K562 (cell line): ENCODE data around the gene PTCH2. TPM values are rescaled to one million over a fixed set of nuclear protein-coding genes. Genes with fewer than 3 reads are reported as not detected.

Experiments
- EZH2 ChIP-seq: IDR thresholded peaks from 2 replicates; pipeline ENCODE4 v1.6.1; 2012; ENCODE audit warnings: low read depth, mild to moderate bottlenecking, inconsistent platforms, low read length, borderline replicate concordance
- FOSL1 ChIP-seq: fragments of 200-800 bp; sonication (Bioruptor generic); conservative IDR thresholded peaks from 2 replicates; pipeline ENCODE4 v1.6.1; 2016; ENCODE audit warnings: missing genetic modification characterization, missing compliant biosample characterization
- GABPA ChIP-seq: fragments of 200-800 bp; sonication (Bioruptor generic); conservative IDR thresholded peaks from 2 replicates; pipeline ENCODE4 v1.6.1; 2016; ENCODE audit warnings: low read depth, missing genetic modification characterization, missing compliant biosample characterization
- MCM7 ChIP-seq, 2 experiments: fragments of 450-650 bp; IDR thresholded peaks; 2 replicates each; pipeline ENCODE4 v1.6.1; 2016 to 2018
- MTA2 ChIP-seq: fragments of 450-650 bp; IDR thresholded peaks from 2 replicates; pipeline ENCODE4 v1.6.1; 2016; ENCODE audit warnings: low read depth
- RHOXF2B ChIP-seq: fragments of 250-450 bp; sonication (Bioruptor Pico); conservative IDR thresholded peaks from 2 replicates; pipeline ENCODE4 v1.5.1; 2021
- ZKSCAN8 ChIP-seq: fragments of 200-800 bp; sonication (Bioruptor generic); IDR thresholded peaks from 2 replicates; pipeline ENCODE4 v1.6.1; 2016; ENCODE audit warnings: missing genetic modification characterization, missing compliant biosample characterization
- ZNF197 ChIP-seq: fragments of 200-800 bp; sonication (Bioruptor generic); IDR thresholded peaks from 2 replicates; pipeline ENCODE4 v1.6.1; 2016; ENCODE audit warnings: low read depth, missing genetic modification characterization, missing compliant biosample characterization
- ZNF75A ChIP-seq: fragments of 450-650 bp; formaldehyde crosslinking; IDR thresholded peaks from 2 replicates; pipeline ENCODE4 v1.4.0; 2020; ENCODE audit warnings: mild to moderate bottlenecking
- ZSCAN32 ChIP-seq: fragments of 450-650 bp; formaldehyde crosslinking; IDR thresholded peaks from 2 replicates; pipeline ENCODE4 v1.4.0; 2020; ENCODE audit warnings: mild to moderate bottlenecking, moderate library complexity
- polyA plus RNA-seq, 8 experiments: library from polyadenylated mRNA; depleted of rRNA in 4 of 8; stranded (reverse) in 5 of 8; unstranded in 3 of 8; fragments of >200 nt; fragmentation: Nextera tagmentation in 2 of 8; fragmentation: Illumina TruSeq in 1 of 8; extraction: Ambion mirVana in 2 of 8; extraction: Trizol in 1 of 8; gene quantifications; 2 replicates each; pipeline versions ENCODE4 v1.2.1 to v1.2.3, GENCODE V29; 2011 to 2014; ENCODE audit warnings: inconsistent platforms in 1 of 8, missing spikeins in 1 of 8
- total RNA-seq, 7 experiments: library from RNA; depleted of rRNA in 6 of 7; stranded (reverse); fragments of >200 nt in 6 of 7; fragmentation: Illumina TruSeq in 2 of 7; extraction: Trizol in 2 of 7; gene quantifications; 2 replicates each; pipeline versions ENCODE4 v1.2.1 to v1.2.3, GENCODE V29; 2011 to 2021; ENCODE audit warnings: low replicate concordance in 1 of 7
- TF ChIP-seq, protein P1 (sequence below): sonication (generic); formaldehyde crosslinking; IDR thresholded peaks from 2 replicates; pipeline ENCODE4 v1.8.0; 2022; ENCODE audit warnings: mild to moderate bottlenecking, missing genetic modification reagents, borderline replicate concordance
- TF ChIP-seq, protein P2 (sequence below): fragments of 450-650 bp; IDR thresholded peaks from 2 replicates; pipeline ENCODE4 v1.6.1; 2016; ENCODE audit warnings: low read depth
- TF ChIP-seq, protein P3 (sequence below): fragments of 450-650 bp; formaldehyde crosslinking; IDR thresholded peaks from 2 replicates; pipeline ENCODE4 v1.4.0; 2020; ENCODE audit warnings: mild to moderate bottlenecking
- TF ChIP-seq, protein P4 (sequence below): sonication (generic); formaldehyde crosslinking; IDR thresholded peaks from 2 replicates; pipeline ENCODE4 v1.8.1; 2023; ENCODE audit warnings: mild to moderate bottlenecking, missing genetic modification reagents

Gene PTCH2
- total and polyA plus RNA-seq, 9 of the 15 experiments (the other 6 are each of a cell fraction or from before 2014, with no cell fraction given): 0.15 to 27.3 (median 0.48) TPM; not detected in 1

DNA sequence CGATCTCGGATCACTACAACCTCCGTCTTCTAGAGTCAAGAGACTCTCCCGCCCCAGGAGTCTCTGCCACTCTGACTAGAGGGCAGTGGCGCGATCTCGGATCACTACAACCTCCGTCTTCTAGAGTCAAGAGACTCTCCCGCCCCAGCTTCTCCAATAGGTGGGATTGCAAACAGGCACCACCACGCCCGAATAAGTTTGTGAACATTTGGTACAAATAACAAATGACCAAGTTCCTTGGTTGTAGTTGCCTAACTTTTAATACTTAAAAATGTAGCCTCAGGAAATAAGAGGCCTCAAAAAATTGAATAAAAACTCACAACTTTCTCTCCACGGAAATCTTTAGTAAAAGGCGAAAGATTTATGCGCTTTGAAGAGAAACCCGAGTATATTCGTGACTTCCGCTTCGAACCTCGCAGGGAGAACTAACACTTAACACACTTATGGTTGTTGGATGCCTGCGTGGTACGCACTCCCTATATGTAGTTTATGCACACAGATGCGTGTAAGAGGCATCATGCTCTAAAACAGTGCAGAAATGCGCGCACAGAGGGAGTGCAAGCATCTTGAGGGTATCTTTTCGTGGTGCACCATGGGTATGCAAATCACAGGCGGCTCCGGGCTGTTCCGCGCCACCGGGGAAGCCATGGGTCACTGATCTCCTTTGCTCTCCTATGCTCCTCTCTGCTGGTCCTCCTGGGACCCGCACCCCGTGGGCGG lies 23.3 kb downstream of the PTCH2 start (continued):
- TF ChIP-seq, protein P1, sequence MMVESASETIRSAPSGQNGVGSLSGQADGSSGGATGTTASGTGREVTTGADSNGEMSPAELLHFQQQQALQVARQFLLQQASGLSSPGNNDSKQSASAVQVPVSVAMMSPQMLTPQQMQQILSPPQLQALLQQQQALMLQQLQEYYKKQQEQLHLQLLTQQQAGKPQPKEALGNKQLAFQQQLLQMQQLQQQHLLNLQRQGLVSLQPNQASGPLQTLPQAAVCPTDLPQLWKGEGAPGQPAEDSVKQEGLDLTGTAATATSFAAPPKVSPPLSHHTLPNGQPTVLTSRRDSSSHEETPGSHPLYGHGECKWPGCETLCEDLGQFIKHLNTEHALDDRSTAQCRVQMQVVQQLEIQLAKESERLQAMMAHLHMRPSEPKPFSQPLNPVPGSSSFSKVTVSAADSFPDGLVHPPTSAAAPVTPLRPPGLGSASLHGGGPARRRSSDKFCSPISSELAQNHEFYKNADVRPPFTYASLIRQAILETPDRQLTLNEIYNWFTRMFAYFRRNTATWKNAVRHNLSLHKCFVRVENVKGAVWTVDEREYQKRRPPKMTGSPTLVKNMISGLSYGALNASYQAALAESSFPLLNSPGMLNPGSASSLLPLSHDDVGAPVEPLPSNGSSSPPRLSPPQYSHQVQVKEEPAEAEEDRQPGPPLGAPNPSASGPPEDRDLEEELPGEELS (CRISPR knock-in tag): peak; percentile 60; the same call in 1 of the 2 replicates
- TF ChIP-seq GABPA (tag) (peak; percentile 82), ZSCAN32 (no peak), EZH2 (no peak; the same call in 1 of the 2 replicates), ZKSCAN8 (peak; percentile 91; the same call in 1 of the 2 replicates), RHOXF2B (CRISPR knock-in tag) (0 out of 2 replicates have a peak, but pooled peaks have one; percentile 85), MCM7 (IDR thresholded peaks at IDR 0.05) (peak in 1 of 2 experiments; percentile 77; a peak in 1 of 4 replicates), ZNF197 (CRISPR knock-in tag) (peak; percentile 69; the same call in 1 of the 2 replicates), ZNF75A (CRISPR knock-in tag) (0 out of 2 replicates have a peak, but pooled peaks have one; percentile 34), FOSL1 (peak; percentile 83), MTA2 (peak; percentile 32; the same call in 1 of the 2 replicates)
- TF ChIP-seq, protein P2, sequence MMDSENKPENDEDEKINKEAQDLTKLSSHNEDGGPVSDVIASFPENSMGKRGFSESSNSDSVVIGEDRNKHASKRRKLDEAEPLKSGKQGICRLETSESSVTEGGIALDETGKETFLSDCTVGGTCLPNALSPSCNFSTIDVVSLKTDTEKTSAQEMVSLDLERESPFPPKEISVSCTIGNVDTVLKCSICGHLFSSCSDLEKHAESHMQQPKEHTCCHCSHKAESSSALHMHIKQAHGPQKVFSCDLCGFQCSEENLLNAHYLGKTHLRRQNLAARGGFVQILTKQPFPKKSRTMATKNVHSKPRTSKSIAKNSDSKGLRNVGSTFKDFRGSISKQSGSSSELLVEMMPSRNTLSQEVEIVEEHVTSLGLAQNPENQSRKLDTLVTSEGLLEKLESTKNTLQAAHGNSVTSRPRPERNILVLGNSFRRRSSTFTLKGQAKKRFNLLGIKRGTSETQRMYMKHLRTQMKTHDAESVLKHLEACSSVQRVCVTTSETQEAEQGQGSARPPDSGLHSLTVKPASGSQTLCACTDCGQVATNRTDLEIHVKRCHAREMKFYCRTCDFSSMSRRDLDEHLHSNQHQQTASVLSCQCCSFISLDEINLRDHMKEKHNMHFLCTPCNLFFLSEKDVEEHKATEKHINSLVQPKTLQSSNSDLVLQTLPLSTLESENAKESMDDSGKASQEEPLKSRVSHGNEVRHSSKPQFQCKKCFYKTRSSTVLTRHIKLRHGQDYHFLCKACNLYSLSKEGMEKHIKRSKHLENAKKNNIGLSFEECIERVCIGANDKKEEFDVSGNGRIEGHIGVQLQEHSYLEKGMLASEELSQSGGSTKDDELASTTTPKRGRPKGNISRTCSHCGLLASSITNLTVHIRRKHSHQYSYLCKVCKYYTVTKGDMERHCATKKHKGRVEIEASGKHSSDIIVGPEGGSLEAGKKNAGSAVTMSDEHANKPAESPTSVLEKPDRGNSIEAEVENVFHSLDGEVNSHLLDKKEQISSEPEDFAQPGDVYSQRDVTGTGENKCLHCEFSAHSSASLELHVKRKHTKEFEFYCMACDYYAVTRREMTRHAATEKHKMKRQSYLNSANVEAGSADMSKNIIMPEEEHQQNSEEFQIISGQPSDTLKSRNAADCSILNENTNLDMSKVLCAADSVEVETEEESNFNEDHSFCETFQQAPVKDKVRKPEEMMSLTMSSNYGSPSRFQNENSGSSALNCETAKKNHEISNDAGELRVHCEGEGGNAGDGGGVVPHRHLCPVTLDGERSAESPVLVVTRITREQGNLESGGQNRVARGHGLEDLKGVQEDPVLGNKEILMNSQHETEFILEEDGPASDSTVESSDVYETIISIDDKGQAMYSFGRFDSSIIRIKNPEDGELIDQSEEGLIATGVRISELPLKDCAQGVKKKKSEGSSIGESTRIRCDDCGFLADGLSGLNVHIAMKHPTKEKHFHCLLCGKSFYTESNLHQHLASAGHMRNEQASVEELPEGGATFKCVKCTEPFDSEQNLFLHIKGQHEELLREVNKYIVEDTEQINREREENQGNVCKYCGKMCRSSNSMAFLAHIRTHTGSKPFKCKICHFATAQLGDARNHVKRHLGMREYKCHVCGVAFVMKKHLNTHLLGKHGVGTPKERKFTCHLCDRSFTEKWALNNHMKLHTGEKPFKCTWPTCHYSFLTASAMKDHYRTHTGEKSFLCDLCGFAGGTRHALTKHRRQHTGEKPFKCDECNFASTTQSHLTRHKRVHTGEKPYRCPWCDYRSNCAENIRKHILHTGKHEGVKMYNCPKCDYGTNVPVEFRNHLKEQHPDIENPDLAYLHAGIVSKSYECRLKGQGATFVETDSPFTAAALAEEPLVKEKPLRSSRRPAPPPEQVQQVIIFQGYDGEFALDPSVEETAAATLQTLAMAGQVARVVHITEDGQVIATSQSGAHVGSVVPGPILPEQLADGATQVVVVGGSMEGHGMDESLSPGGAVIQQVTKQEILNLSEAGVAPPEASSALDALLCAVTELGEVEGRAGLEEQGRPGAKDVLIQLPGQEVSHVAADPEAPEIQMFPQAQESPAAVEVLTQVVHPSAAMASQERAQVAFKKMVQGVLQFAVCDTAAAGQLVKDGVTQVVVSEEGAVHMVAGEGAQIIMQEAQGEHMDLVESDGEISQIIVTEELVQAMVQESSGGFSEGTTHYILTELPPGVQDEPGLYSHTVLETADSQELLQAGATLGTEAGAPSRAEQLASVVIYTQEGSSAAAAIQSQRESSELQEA: no peak
- TF ChIP-seq, protein P3, sequence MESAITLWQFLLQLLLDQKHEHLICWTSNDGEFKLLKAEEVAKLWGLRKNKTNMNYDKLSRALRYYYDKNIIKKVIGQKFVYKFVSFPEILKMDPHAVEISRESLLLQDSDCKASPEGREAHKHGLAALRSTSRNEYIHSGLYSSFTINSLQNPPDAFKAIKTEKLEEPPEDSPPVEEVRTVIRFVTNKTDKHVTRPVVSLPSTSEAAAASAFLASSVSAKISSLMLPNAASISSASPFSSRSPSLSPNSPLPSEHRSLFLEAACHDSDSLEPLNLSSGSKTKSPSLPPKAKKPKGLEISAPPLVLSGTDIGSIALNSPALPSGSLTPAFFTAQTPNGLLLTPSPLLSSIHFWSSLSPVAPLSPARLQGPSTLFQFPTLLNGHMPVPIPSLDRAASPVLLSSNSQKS (CRISPR knock-in tag): no peak
- TF ChIP-seq, protein P4, sequence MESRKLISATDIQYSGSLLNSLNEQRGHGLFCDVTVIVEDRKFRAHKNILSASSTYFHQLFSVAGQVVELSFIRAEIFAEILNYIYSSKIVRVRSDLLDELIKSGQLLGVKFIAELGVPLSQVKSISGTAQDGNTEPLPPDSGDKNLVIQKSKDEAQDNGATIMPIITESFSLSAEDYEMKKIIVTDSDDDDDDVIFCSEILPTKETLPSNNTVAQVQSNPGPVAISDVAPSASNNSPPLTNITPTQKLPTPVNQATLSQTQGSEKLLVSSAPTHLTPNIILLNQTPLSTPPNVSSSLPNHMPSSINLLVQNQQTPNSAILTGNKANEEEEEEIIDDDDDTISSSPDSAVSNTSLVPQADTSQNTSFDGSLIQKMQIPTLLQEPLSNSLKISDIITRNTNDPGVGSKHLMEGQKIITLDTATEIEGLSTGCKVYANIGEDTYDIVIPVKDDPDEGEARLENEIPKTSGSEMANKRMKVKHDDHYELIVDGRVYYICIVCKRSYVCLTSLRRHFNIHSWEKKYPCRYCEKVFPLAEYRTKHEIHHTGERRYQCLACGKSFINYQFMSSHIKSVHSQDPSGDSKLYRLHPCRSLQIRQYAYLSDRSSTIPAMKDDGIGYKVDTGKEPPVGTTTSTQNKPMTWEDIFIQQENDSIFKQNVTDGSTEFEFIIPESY: no peak; the same call in 1 of the 2 replicates
